Endometrium (tissue), 2 donors: ENCODE measurements around the gene KDM3B.
"Not testable (repeated sequence)": the region's sequence is repeated elsewhere in the genome, so short reads cannot be mapped to it uniquely, and the experiment has no call there.

Experiments used
- FAIRE-seq: peaks from 2 replicates; lab custom pipeline; 2012; peaks lifted over from hg19 to GRCh38; lab: Jason Lieb, UNC
- donor health status: control.
- donor health status: control.

KDM3B gene

GRCh38 chr5:138408023-138408422 is 55.5 kb downstream of the KDM3B start:
- FAIRE-seq, result no peak

GRCh38 chr5:138410996-138411640 is 58.6 kb downstream of the KDM3B start:
- FAIRE-seq, result not testable (repeated sequence)

GRCh38 chr5:138418444-138418843 is 66.0 kb downstream of the KDM3B start:
- no peak for FAIRE-seq

- FAIRE-seq, result no peak
These were observed 72.6 kb downstream of the KDM3B start for GRCh38 chr5:138425079-138425478.

GRCh38 chr5:138435943-138436342 is 83.5 kb downstream of the KDM3B start:
- no peak for FAIRE-seq

GRCh38 chr5:138438003-138438723 is 85.7 kb downstream of the KDM3B start:
- FAIRE-seq, result no peak

- FAIRE-seq, result no peak
These were observed 86.4 kb downstream of the KDM3B start, which contains the start of gene REEP2 for GRCh38 chr5:138438724-138439476. TSS of gene REEP2 (plus strand) at chr5:138439057. CDS start at chr5:138439209, 152 bp downstream.

GRCh38 chr5:138439477-138440158 is 87.1 kb downstream of the KDM3B start:
- no peak for FAIRE-seq

- FAIRE-seq, result no peak
These were observed 87.9 kb downstream of the KDM3B start for GRCh38 chr5:138440159-138441073.

GRCh38 chr5:138441221-138441620 is 88.7 kb downstream of the KDM3B start:
- no peak for FAIRE-seq

GRCh38 chr5:138444078-138444773 is 91.7 kb downstream of the KDM3B start:
- no peak for FAIRE-seq

GRCh38 chr5:138444774-138445546 is 92.5 kb downstream of the KDM3B start:
- FAIRE-seq, result no peak

GRCh38 chr5:138445547-138446271 is 93.2 kb downstream of the KDM3B start:
- FAIRE-seq, result no peak

- no peak for FAIRE-seq
These were observed 95.6 kb downstream of the KDM3B start for GRCh38 chr5:138448070-138448469.

- FAIRE-seq, result no peak
These were observed 96.3 kb downstream of the KDM3B start for GRCh38 chr5:138448481-138449398.

GRCh38 chr5:138449501-138450239 is 97.2 kb downstream of the KDM3B start:
- FAIRE-seq, result peak; percentile 18

GRCh38 chr5:138450971-138451370 is 98.5 kb downstream of the KDM3B start:
- FAIRE-seq, result no peak
